GM18517 (cell line): ENCODE measurements around the gene SPATA21.

Experiments
- ATAC-seq: cut with Tn5 transposase; IDR thresholded peaks from one replicate; pipeline ENCODE4 v1.9.1; 2021; ENCODE audit warnings: mild to moderate bottlenecking, moderate library complexity; ENCODE audit not compliant: unreplicated experiment

SPATA21 gene

DNA sequence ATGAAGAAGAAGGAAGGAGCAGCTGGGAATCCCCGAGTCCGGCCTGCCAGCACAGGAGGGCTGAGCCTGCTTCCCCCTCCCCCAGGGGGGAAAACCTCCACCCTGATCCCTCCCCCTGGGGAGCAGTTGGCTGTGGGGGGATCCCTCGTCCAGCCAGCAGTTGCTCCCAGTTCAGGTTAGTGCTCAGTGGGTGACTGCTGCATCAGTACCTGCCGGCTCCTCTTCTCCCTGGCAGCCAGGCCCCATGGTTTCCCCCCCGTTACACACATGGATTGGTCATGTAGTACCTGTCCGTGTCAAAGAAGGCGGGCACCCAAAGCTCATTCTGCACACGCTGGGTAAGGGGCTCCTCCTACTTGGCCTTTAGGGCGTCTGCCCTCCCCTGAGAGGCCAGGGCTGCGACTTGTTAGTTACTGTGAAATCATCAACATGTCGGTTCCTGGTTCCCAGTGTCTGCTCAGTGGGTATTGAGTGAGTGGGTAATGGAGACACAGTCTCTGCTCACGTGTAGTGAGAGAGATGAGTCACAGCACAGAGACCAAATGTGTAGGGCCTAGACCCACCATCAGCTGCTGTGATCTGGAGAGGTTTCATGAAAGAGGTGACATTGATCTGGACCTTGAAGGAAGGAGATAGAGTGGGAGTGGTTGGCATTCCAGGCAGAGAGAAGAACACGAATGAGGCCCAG is 14.8 kb upstream of the SPATA21 start:
- no peak for ATAC-seq

DNA sequence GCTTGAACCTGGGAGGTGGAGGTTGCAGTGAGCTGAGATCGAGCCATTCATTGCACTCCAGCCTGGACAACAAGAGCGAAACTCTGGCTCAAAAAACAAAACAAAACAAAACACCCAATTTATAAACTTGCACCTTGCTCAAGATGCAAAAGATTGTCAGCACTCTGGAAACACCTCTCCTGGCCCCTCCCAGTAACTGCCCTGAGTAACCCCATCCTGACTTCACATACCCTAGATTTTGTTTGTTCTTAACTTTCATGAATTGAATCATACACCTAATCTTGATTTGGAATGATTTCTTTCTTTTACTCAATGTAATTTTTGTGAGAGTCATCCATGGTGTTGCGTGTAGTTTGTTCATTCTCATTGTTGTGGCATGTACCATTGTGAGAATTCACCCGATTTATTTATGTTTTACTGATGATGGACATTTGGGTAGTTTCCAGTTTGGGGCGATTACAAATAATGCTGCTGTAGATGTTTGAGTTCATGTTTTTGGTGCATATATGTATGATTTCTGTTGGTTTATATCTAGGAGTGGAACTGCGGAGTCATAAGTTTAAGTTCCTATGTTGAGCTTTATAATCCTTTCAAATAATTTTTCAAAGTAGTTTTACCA is 13.7 kb upstream of the SPATA21 start:
- no peak for ATAC-seq

DNA sequence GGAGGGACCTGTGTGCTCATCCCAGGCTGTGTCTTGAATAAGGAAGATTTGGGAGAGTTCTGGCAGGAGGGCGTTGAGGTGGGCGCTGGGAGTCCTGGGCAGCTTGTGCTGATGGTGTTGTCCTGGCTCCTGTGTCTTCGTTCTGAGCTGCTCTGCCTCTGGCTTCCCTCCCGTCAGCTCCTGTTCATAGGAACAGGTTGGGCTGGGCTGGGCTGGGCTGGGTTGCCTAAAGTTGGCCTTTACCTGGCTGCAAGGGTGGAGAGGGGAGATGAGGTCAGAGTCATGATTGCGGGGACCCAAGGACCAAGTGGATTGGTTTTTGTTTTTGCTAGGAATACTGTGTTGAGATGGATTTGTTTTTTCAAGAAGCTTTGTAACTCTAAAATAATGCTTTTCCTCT is 12.4 kb upstream of the SPATA21 start:
- no peak for ATAC-seq

DNA sequence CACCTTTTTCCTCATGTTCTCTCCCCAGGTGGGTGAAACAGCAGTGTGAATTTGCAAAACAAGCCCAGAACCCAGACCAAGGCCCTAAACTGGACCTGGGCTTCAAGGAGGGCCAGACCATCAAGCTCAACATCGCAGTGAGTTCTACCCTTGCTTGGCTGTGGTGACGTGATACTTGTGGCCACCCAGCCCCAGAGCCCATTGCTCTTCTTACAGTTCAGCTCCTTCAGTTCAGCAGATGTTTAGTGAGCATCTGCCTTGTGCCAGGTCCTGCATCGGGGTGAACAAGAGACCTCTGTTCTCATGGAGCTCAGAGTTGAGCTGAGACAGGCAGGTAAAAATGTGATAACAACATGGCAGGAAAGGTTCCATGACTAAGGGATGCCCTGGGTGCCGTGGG is 11.8 kb upstream of the SPATA21 start:
- no peak for ATAC-seq

DNA sequence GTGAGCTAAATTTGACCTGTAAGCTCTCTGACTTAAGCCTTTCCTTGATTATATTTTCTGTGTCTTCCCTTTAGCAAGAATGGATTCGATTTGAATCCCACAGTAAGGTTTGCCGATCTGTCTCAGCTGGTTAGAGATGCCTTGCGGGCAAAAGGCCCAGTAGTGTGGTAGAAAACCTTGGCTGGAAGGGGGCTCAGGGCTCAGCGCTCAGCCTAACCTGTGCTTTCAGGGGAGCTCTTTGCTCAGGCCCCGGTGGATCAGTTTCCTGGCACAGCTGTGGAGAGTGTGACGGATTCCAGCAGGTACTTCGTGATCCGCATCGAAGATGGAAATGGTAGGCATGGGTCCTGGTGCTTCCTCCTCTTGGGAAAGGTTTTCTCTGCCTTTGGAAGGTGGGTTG is 10.4 kb upstream of the SPATA21 start:
- ATAC-seq, result no peak

DNA sequence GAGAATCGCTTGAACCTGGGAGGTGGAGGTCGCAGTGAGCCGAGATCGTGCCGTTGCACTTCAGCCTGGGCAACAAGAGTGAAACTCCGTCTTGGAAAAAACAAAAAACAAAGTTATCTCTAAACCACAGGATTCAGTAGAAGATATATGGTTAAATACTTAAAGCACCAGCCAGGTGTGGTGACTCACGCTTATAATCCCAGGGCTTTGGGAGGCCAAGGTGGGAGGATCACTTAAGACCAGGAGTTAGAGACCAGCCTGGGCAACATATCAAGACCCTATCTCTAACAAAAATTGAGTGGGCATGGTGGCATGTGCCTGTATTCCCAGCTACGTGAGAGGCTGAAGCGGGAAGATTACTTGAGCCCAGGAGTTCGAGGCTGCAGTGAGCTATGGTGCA is 8.9 kb upstream of the SPATA21 start:
- no peak for ATAC-seq

DNA sequence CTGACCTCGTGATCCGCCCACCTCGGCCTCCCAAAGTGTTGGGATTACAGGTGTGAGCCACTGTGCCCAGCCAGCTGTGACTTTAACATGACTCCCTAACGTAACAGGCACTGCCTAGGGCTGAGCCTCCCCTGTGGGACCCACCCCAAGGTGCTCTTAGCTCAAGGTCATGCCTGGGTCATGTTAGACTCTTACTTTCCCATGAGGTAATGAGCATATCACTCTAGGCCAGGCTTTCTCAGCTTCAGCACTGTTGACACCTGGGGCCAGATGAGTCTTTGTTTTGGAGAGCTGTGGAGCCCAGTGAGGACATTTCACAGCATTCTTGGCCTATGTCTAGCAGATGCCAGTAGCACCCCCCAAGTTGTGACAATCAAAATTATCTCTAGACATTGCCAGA is 7.8 kb upstream of the SPATA21 start:
- ATAC-seq, result no peak

DNA sequence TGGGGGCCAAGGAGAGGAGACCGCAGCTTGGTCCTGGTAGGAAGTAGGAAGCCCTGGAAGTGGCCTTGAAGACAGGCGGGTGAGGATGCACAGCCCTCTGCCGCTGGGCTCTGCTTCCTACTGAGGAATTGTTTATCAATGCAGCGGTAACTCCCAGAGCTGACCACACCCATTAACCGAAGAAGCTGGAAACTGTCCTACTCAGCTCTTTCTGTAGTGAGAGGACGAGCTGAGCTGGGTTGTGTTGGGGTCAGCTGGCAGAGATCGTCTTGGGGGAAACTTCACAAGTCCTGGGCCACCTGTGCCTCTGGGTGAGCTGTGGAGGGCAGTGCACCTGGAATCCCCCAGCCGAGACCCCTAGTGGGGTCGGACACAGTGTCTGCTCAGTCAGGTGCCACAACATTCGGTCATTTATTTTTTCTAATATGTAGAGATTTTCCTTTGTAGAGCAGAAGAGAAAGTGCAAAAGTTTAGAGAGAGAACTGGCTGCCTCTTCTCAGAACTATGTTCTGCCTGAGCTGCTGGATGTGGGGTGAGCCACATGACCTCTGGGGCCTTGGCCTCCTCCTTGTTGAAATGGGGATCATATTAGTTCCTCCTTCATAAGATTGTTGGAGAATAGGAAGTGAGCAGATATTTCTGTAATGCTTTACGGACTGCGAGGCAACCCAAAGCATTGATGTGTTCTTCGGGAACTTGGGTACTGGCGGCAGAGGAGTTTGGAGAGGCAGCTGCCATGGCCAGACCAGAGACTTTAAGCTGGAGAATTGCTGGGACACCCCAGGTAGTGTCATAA is 6.9 kb upstream of the SPATA21 start:
- ATAC-seq, result no peak

DNA sequence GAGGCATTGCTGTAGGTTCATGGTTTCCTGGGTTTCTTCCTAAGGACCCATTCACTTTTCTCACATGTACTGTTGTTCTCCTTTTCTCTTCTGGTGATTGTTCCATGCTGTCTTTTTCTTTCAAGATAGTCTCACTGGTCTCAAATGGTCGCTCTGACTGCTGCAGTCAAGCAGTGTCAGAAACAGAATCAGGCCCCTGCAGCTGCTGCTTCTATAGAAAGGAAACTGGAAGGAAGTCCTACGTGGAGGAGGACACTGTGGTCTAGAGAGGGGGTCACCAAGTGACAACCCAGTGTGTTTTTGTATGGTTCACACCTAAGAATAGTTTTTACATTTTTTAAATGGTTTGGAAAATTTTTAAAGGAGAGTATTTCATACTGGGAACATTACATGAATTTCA is 5.7 kb upstream of the SPATA21 start:
- ATAC-seq, result no peak

DNA sequence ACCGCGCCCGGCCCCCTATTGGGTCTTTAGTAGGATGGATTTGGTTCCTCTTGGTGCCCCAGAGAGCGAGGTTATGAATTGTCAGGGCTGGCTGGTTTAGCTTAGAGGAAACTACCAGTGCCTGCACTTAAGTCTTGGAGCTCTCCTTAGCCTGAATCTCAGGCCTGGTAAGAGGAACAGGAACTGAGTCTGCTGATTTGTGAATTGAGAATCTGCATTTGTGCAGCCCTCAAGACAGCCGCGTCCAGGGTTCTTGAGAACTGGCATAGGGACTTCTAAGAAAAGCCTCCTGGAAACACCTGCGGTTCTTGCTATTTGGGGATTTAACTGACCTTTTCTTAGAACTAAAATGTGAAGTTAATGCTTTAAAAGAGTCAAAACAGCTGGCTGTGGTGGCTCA is 5.0 kb upstream of the SPATA21 start:
- no peak for ATAC-seq

DNA sequence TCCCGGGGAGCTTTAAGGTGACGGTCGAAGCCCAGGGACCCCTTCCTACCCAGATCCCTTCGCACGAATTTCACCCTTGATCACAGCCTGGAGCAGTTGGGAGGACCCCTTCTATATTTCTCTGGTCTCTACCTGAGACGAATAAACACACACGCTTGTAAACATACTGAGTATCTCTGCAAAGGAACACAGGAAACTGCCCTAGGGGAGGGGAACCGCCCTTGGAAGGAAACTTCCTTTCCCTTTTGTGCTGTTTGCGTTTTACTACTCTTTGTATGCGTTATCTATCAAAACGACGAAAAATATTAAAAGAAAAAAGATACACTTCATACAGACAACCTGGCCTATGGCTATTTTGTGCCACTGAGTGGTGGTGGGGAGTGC is 4.0 kb upstream of the SPATA21 start:
- ATAC-seq, result no peak

DNA sequence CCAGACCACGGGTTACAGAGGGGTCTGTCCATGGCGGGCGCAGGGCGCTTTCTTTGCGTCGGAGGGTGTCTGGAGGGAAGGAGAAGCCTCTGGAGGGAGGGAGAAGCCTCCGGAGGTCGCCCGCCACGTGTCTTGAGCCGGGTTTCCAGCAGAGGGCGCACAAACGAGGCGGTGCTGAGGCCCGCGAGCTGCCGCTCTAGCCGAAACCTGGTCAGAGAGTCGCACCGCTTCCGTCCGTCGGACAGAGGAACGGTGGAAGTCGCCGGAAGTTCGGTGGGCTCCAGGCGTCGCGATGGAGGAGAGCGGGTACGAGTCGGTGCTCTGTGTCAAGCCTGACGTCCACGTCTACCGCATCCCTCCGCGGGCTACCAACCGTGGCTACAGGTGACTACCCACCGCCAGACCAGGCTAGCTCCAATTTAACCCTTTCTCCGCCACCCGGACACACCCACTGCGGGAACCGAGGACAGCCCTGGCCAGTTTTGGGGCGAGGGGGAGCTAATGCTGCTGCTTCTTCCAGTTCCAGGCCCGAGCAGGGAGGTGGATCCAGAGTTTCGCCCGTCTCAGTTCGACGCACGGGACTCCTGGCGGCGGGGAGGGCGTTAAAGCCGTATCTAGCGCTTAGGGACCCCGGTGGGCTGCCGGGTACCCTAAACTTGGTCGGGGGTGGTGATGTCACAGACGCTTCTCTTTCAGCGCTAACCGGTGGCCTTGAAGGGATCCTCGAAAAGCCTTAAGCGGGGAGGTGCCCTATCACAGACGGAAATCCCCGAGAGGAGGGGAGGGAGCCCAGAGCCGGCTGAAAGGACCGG is 3.5 kb upstream of the SPATA21 start, which contains the start of gene NECAP2:
Gene NECAP2 (plus strand): TSS at position 255 of the 812 bp plus-strand sequence. CDS start 38 bp downstream, at position 293.
- ATAC-seq, result peak; percentile 86

DNA sequence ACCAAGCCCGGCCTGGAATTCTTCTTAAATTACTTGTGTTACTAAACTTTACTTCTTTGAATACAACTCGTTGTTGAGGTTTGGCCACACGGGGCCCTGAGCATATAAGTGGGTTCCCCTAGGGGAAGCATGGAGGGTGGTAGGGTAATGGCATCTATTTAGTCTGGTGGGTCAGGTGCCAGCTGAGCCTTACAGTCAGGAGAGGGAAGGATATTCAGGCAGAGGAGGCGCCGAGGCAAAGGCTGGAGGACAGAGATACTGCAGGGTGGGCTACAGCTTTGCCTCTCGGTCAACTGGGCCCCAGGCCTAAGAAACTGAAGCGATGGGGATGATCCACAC is 2.9 kb upstream of the SPATA21 start:
- peak; percentile 26 for ATAC-seq

DNA sequence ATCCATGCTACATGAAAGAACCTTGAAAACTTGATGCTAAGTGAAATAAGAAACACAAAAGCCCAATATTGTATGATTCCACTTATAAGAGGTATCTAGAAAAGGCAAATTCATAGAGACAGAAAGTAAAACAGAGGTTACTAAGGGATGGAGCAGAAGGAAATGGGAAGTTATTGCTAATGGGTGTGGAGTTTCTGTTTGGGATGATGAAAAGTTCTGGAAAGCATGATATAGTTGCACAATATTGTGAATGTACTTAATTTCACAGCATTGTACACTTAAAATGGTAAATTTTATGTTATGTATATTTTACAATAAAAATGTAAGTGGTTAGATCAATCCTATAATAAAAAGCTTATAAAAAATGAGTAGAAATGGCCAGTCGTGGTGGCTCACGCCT is 1.7 kb upstream of the SPATA21 start:
- no peak for ATAC-seq

DNA sequence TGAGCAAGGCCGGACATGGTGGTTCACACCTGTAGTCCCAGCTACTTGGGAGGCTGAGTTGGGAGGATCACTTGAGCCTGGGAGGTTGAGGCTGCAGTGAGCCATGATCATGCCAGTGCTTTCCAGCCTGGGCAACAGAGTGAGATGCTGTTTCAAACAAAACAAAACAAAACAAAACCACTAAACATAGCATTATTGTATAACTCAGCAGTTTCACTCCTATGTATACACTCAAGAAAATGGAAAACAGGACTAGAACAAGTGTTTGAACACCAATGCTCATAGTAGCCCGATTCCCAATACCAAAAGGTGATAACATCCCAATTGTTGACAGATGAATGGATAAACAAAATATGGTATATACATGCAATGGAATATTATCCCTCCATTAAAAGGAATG is 1.3 kb upstream of the SPATA21 start:
- ATAC-seq, result no peak

DNA sequence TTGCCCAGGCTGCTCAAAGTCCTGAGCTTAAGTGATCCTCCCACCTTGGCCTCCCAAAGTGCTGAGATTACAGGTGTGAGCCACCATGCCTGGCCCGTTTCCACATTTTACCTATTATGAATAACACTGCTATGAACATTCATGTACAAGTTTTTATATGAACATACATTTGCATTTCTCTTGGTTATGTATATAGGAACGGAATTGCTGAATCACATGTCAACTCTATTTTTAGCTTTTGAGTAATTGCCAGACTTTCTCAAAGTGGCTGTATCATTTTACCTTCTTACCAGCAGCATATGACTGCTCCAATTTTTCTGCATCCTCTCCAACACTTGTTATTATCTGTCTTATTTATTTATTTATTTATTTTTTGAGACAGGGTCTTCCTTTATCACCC is 2.7 kb downstream of the SPATA21 start:
- ATAC-seq, result no peak

DNA sequence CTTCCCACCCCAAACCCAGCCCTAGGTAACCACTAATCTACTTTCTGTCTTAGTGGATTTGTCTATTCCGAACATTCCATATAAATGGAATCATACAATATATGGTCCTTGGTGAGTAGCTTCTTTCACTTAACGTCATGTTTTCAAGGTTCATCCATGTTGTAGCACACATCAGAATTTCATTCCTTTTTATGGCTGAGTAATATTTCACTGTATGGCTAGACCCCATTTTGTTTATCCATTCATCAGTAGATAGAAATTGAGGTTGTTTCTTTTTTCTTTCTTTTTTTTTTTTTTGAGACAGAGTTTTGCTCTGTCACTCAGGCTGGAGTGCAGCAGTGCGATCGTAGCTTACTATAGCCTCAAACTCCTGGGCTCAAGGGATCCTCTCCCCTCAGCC is 3.2 kb downstream of the SPATA21 start:
- no peak for ATAC-seq

DNA sequence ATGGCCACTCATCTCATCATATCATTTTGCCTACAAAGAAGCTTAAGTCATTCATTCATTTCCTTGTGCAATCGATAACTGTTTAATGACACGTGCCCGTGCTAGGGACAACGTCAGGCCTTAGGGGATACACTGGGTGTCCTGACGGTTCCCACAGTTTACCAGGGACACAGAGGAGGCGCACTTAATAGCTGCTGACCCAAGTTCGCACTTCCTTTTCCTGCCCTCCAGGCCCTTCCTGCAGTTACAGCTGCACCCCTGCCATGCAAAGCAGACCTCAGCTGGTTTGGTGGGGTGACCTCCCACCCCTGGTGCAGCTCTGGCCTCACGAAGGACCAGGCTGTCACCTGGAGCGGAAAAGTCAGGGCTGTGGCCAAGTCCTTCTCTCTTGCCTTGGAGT is 4.2 kb downstream of the SPATA21 start:
- no peak for ATAC-seq

DNA sequence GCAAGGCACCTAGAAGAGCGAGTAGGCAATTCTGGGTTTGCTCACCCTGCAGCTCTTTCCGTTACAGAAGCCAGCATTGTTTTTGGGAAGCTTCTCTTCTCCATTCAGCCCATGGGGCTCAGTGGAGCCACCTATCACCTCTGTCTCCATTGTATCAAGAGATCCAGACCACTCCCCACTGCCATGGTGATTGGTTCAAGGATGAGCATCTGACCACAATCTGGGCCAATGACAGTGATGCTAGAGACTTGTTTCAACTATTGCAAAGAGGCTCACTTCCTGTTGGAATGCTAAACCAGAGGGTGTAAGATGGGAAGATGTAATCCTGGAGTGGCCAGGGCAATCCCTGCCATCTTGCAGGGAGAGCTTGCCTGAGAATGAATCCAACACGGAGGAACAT is 6.6 kb downstream of the SPATA21 start:
- ATAC-seq, result no peak

DNA sequence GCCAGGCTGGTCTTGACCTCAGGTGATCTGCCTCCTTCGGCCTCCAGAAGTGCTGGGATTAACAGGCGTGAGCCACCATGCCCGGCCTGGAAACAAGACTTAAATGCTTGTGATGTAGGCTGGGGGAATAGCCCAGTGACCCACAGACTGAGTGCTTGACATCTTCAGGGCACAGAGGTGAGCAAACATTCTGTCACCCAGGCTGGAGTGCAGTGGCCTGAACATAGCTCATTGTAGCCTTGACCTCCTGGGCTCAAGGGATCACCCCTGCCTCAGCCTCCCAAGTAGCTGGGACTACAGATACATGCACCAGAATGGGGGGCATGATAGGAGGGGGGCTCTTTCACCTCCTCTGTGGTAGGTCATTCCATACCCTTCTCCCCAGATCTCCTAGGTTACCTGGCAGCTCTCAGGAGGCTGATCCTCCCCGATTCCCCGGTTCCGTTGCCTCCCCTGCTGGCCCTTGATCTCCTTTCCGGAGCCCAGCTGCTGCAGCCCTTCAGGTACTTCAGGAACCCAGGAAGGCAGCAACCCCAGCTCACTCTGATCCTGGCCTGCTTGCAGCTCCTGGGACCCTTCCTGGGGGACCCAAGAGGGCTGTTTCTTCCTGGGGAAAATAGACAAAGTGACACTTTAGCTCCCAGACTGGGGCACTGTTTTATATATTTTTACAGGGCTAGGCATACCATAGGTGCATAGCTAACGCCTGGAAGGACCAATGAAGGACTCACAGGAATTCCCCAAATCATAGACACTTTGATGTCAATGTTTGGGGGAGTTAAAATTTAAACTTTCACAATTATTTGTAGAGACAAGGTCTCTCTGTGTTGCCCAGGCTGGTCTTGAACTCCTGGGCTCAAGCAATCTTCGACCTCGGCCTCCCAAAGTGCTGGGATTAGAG is 11.8 kb downstream of the SPATA21 start:
- no peak for ATAC-seq
